ENCODE measurements around the gene EREG.

- TF ChIP-seq POLR2A (IDR thresholded peaks at IDR 0.05) (no peak), POLR2AphosphoS5 (IDR thresholded peaks at IDR 0.05) (no peak), EP300 (IDR thresholded peaks at IDR 0.05) (no peak)
- TF ChIP-seq, protein P1, sequence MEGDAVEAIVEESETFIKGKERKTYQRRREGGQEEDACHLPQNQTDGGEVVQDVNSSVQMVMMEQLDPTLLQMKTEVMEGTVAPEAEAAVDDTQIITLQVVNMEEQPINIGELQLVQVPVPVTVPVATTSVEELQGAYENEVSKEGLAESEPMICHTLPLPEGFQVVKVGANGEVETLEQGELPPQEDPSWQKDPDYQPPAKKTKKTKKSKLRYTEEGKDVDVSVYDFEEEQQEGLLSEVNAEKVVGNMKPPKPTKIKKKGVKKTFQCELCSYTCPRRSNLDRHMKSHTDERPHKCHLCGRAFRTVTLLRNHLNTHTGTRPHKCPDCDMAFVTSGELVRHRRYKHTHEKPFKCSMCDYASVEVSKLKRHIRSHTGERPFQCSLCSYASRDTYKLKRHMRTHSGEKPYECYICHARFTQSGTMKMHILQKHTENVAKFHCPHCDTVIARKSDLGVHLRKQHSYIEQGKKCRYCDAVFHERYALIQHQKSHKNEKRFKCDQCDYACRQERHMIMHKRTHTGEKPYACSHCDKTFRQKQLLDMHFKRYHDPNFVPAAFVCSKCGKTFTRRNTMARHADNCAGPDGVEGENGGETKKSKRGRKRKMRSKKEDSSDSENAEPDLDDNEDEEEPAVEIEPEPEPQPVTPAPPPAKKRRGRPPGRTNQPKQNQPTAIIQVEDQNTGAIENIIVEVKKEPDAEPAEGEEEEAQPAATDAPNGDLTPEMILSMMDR (IDR thresholded peaks at IDR 0.05) = no peak
Measured at GRCh38 chr4:74365761-74366160, 816 bp downstream of the EREG start.

Measured in suprapubic skin (tissue), 4 donors.